ENCODE results near the gene LZTS2.

DNA sequence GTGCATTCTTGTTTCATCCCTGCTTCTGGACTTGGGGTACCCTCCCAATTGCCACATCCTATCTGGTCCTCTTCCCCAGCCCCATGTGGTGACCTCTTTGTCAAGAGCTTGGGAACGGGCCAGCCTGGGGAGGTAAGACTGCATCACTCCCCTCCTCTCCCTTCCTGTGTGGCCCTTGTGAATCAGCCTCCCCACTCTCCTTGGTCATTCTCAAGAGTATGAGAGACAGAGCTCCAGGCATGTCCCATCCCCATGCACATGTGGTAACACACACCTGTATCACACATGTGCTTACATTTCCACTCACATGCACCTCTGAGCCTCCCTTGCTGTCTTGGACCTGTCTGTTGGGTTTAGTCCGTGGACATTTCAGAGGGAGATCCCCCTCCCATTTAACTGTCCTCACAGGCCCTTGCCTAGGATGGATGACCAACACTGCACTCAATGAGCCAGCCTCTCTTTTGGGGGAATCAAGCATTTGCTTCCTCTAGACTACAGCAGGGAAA lies 14.9 kb upstream of the LZTS2 start:
- TF ChIP-seq, protein P1, sequence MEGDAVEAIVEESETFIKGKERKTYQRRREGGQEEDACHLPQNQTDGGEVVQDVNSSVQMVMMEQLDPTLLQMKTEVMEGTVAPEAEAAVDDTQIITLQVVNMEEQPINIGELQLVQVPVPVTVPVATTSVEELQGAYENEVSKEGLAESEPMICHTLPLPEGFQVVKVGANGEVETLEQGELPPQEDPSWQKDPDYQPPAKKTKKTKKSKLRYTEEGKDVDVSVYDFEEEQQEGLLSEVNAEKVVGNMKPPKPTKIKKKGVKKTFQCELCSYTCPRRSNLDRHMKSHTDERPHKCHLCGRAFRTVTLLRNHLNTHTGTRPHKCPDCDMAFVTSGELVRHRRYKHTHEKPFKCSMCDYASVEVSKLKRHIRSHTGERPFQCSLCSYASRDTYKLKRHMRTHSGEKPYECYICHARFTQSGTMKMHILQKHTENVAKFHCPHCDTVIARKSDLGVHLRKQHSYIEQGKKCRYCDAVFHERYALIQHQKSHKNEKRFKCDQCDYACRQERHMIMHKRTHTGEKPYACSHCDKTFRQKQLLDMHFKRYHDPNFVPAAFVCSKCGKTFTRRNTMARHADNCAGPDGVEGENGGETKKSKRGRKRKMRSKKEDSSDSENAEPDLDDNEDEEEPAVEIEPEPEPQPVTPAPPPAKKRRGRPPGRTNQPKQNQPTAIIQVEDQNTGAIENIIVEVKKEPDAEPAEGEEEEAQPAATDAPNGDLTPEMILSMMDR (IDR thresholded peaks at IDR 0.05; ENCODE audit: low read length), result no peak
- no peak for TF ChIP-seq EZH2 (IDR thresholded peaks at IDR 0.05; ENCODE audit: borderline replicate concordance, low read length)
